Ovary (tissue), 3 donors: ENCODE data around the gene SFTA2.
"Not testable (repeated sequence)": the region's sequence is repeated elsewhere in the genome, so short reads cannot be mapped to it uniquely, and the experiment has no call there.

Experiments used
- POLR2A ChIP-seq: fragments of 450-650 bp; IDR thresholded peaks from one replicate; pipeline ENCODE4 v1.6.1; 2017; ENCODE audit warnings: antibody characterized with exemption, mild to moderate bottlenecking, moderate library complexity
- TF ChIP-seq, protein P1 (sequence below), 3 donors: fragments of 450-650 bp in 2 of 3; fragments of 200-600 bp in 1 of 3; IDR thresholded peaks; one replicate each; pipeline versions ENCODE4 v1.5.1 to v1.8.0; 2016 to 2022; ENCODE audit warnings: antibody characterized with exemption in 3 of 3, mild to moderate bottlenecking in 1 of 3
- donor health status: DM: no; HTN: no; CAD: no.

DNA sequence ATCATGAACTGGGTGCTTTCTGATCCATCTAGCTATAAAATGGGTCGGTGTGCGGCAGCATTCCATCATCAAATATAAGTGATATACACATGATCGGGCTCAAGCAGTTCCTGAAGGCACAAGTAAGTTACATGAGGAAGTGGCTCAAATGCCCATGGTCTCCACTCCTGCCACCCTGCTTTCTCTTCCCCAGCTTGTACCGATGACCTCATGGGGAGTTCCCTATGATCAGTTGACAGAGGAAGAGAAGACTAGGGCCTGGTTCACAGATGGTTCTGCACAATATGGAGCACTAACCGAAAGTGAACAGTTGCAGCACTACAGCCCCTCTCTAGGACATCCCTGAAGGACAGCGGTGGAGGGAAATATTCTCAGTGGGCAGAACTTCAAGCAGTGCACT lies 37.2 kb upstream of the SFTA2 start:
- TF ChIP-seq, protein P1, sequence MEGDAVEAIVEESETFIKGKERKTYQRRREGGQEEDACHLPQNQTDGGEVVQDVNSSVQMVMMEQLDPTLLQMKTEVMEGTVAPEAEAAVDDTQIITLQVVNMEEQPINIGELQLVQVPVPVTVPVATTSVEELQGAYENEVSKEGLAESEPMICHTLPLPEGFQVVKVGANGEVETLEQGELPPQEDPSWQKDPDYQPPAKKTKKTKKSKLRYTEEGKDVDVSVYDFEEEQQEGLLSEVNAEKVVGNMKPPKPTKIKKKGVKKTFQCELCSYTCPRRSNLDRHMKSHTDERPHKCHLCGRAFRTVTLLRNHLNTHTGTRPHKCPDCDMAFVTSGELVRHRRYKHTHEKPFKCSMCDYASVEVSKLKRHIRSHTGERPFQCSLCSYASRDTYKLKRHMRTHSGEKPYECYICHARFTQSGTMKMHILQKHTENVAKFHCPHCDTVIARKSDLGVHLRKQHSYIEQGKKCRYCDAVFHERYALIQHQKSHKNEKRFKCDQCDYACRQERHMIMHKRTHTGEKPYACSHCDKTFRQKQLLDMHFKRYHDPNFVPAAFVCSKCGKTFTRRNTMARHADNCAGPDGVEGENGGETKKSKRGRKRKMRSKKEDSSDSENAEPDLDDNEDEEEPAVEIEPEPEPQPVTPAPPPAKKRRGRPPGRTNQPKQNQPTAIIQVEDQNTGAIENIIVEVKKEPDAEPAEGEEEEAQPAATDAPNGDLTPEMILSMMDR (IDR thresholded peaks at IDR 0.05), result not testable (repeated sequence)
- not testable (repeated sequence) for TF ChIP-seq POLR2A
